NOMO-1 treated with DMSO at 0.1 percent for 48 hours (cell line): Measurements from ENCODE around the gene KRT14.

ENCODE experiments used
- DNase-seq: peaks from one replicate; lab custom pipeline; 2025; ENCODE audit not compliant: unreplicated experiment; lab: John Stamatoyannopoulos, UW

Gene KRT14

GRCh38 chr17:41533613-41534012, 53.1 kb downstream of the KRT14 start:
- DNase-seq = no peak

- no peak for DNase-seq
Observed at GRCh38 chr17:41532947-41533570, 53.6 kb downstream of the KRT14 start.
